Neural cell (in vitro differentiated cells): ENCODE results near the gene WNT3A. TPM values are rescaled to one million over a fixed set of nuclear protein-coding genes. Genes with fewer than 3 reads are reported as not detected.

Experiments
- H2AFZ ChIP-seq: fragments of 200-600, 300-800 bp; sonication (generic), shearing (Covaris generic); 2 replicates; pipeline ENCODE4 v1.6.0; 2014; ENCODE audit warnings: low read depth, mild to moderate bottlenecking, antibody characterized with exemption, low read length, moderate library complexity
- H3F3A ChIP-seq: fragments of 200-600 bp; shearing (Covaris generic); 2 replicates; pipeline ENCODE4 v1.6.1; 2016; ENCODE audit warnings: mild to moderate bottlenecking, moderate library complexity, mixed read lengths, antibody characterized with exemption, low read length; ENCODE audit not compliant: insufficient read depth, poor library complexity, severe bottlenecking
- H3K27ac ChIP-seq: fragments of 200-600, 300-800 bp; sonication (generic), shearing (Covaris generic); 2 replicates; pipeline ENCODE4 v1.5.1; 2014; ENCODE audit warnings: mild to moderate bottlenecking, low read length, moderate library complexity
- H3K27me3 ChIP-seq: fragments of 300-800, 200-600 bp; sonication (generic), shearing (Covaris generic); 2 replicates; pipeline ENCODE4 v1.6.0; 2014; ENCODE audit warnings: mild to moderate bottlenecking, low read depth, low read length, moderate library complexity; ENCODE audit not compliant: insufficient read depth
- H3K36me3 ChIP-seq: fragments of 300-800, 200-600 bp; sonication (generic), shearing (Covaris generic); 2 replicates; pipeline ENCODE4 v1.5.1; 2014; ENCODE audit warnings: mild to moderate bottlenecking, antibody characterized with exemption, low read length, moderate library complexity; ENCODE audit not compliant: insufficient read depth
- H3K4me2 ChIP-seq: fragments of 300-800, 200-600 bp; sonication (generic), shearing (Covaris generic); 2 replicates; pipeline ENCODE4 v1.6.0; 2014; ENCODE audit warnings: mild to moderate bottlenecking, low read length
- H3K4me3 ChIP-seq: fragments of 300-800, 200-600 bp; sonication (generic), shearing (Covaris generic); 2 replicates; pipeline ENCODE4 v1.5.1; 2014; ENCODE audit warnings: mild to moderate bottlenecking, low read length, moderate library complexity
- H3K79me2 ChIP-seq: fragments of 200-600 bp; shearing (Covaris generic); replicated peaks from 2 replicates; pipeline ENCODE4 v1.6.0; 2014; ENCODE audit warnings: mild to moderate bottlenecking, low read length, moderate library complexity; ENCODE audit not compliant: insufficient read depth
- H3K9ac ChIP-seq: fragments of 300-800, 200-600 bp; sonication (generic), shearing (Covaris generic); 2 replicates; pipeline ENCODE4 v1.6.1; 2016; ENCODE audit warnings: mild to moderate bottlenecking, low read length, mixed read lengths
- H3K9me2 ChIP-seq: fragments of 200-600 bp; shearing (Covaris generic); 2 replicates; pipeline ENCODE4 v1.6.1; 2016; ENCODE audit warnings: mild to moderate bottlenecking, low read length, mixed read lengths; ENCODE audit not compliant: insufficient read depth
- H3K9me3 ChIP-seq: fragments of 200-600, 300-800 bp; sonication (generic), shearing (Covaris generic); 2 replicates; pipeline ENCODE4 v1.6.1; 2016; ENCODE audit warnings: mild to moderate bottlenecking, mixed run types, low read length, moderate library complexity, mixed read lengths
- H4K20me1 ChIP-seq: fragments of 200-600 bp; shearing (Covaris generic); 2 replicates; pipeline ENCODE4 v1.6.1; 2016; ENCODE audit warnings: mild to moderate bottlenecking, mixed run types; ENCODE audit not compliant: insufficient read depth
- EP300 ChIP-seq: fragments of 450-650 bp; conservative IDR thresholded peaks from 2 replicates; pipeline ENCODE4 v1.6.1; 2014; ENCODE audit warnings: antibody characterized with exemption, mild to moderate bottlenecking, moderate library complexity; ENCODE audit not compliant: poor library complexity, severe bottlenecking
- EZH2 ChIP-seq: fragments of 200-600, 300-800 bp; shearing (Covaris generic), sonication (generic); IDR thresholded peaks from 2 replicates; pipeline ENCODE4 v1.6.1; 2014; ENCODE audit warnings: antibody characterized with exemption, low read length, borderline replicate concordance, mild to moderate bottlenecking; ENCODE audit not compliant: insufficient read depth, poor library complexity, severe bottlenecking
- MXI1 ChIP-seq: fragments of 450-650 bp; conservative IDR thresholded peaks from 2 replicates; pipeline ENCODE4 v1.6.1; 2014; ENCODE audit warnings: antibody characterized with exemption, mild to moderate bottlenecking; ENCODE audit not compliant: poor library complexity, severe bottlenecking
- POLR2AphosphoS5 ChIP-seq: IDR thresholded peaks from 2 replicates; pipeline ENCODE4 v1.6.1; 2012
- RAD21 ChIP-seq: fragments of 450-650 bp; conservative IDR thresholded peaks from 2 replicates; pipeline ENCODE4 v1.6.1; 2014; ENCODE audit warnings: antibody characterized with exemption, mild to moderate bottlenecking, moderate library complexity
- SMC3 ChIP-seq: fragments of 450-650 bp; conservative IDR thresholded peaks from 2 replicates; pipeline ENCODE4 v1.6.1; 2014; ENCODE audit warnings: antibody characterized with exemption, mild to moderate bottlenecking, moderate library complexity; ENCODE audit not compliant: poor library complexity
- TAF1 ChIP-seq: IDR thresholded peaks from 2 replicates; pipeline ENCODE4 v1.6.1; 2012; ENCODE audit warnings: low read depth
- polyA plus RNA-seq: library from polyadenylated mRNA; depleted of rRNA; stranded (reverse); fragments of >200 nt; gene quantifications from 2 replicates; pipeline ENCODE4 v1.2.3, GENCODE V29; 2014
- TF ChIP-seq, protein P1 (sequence below): IDR thresholded peaks from 2 replicates; pipeline ENCODE4 v1.6.1; 2012; ENCODE audit warnings: borderline replicate concordance
- TF ChIP-seq, protein P2 (sequence below): fragments of 450-650 bp; IDR thresholded peaks from 2 replicates; pipeline ENCODE4 v1.5.1; 2014; ENCODE audit warnings: antibody characterized with exemption, mild to moderate bottlenecking, moderate library complexity; ENCODE audit not compliant: poor library complexity, severe bottlenecking

Gene WNT3A
- polyA plus RNA-seq, 1 donor from 2014 or later = 0.14 TPM

DNA sequence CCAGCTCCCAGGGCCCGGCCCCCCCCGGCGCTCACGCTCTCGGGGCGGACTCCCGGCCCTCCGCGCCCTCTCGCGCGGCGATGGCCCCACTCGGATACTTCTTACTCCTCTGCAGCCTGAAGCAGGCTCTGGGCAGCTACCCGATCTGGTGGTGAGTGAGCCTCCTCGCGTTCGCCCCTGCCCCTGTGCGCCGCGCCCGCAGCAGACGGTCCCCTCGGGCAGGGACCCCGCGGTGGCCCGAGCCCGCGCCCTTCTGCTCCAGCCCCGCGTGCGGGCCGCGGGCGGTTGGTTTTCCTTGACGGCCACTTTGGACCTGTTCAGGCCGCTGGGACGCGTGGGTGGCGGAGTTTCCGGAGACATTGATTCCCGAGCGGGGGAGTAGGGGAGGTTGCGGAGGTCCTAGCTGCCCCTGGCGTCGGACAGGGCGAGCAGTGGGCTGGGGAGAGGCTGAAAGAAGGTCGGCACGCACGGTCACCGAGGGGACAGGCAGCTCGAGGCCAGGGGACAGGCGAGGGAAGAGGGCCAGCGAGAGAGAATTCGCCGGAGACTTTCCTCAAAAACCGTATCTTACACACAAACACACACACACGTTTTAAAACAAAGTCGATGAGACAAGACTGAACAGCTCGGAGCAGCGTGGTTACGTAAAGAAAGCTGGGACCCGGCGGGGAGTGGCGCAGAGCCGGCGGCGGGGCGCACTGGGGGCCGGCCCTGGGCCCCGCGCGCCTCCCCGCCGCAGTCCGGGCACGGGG is 427 bp downstream of the WNT3A start:
- Histone ChIP-seq H3K79me2 (no peaks in the 10 kb centered on the region), H2AFZ (no peak overlapping the region), H4K20me1 (no peaks in the 10 kb centered on the region), H3K4me3 (peak overlapping the region; percentile 59), H3K4me2 (no peak overlapping the region), H3K36me3 (no peaks in the 10 kb centered on the region), H3K9ac (no peak overlapping the region), H3K9me3 (no peaks in the 10 kb centered on the region), H3K27me3 (peaks cover 75% of the 10 kb centered on the region), H3F3A (no peaks in the 10 kb centered on the region), H3K27ac (no peak overlapping the region), H3K9me2 (no peaks in the 10 kb centered on the region)
- TF ChIP-seq SMC3 (no peak), EZH2 (peak; percentile 62)

DNA sequence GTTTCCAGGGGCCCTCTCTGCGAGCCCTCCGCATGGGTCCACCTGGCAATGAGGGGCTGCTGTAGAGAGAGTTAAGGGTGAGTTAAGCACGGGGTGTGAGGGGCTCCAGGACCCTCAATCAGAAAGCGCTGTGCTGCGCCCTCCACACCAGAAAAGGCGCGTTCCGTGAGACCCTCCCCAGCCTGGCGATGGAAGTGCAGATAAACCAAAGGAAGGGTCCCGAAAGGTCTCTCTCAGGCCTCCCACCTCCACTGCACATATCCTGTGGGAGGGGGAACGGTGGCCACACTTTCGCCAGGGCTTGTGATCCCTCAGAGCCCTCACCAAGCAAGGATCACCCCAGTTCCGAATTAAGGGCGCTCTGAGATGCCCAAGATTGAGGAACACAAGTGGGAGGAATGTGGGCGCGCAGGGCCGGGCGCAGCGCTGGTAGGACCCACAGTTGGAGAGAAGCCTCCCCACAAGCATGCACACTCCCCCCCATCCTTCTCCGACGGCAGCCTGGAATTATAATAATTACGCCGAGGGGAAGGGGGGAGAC is 1.1 kb downstream of the WNT3A start:
- H4K20me1 ChIP-seq = no peaks in the 10 kb centered on the region
- H3K4me3 ChIP-seq = peak overlapping the region; percentile 38
- no peaks in the 10 kb centered on the region for H3K36me3 ChIP-seq
- no peaks in the 10 kb centered on the region for H3F3A ChIP-seq
- no peaks in the 10 kb centered on the region for H3K79me2 ChIP-seq
- TF ChIP-seq MXI1 = no peak
- no peak overlapping the region for H3K9ac ChIP-seq
- no peaks in the 10 kb centered on the region for H3K9me2 ChIP-seq
- H3K27me3 ChIP-seq = peaks cover 75% of the 10 kb centered on the region
- no peak overlapping the region for H3K4me2 ChIP-seq
- no peak overlapping the region for H3K27ac ChIP-seq
- no peak overlapping the region for H2AFZ ChIP-seq
- H3K9me3 ChIP-seq = no peaks in the 10 kb centered on the region

DNA sequence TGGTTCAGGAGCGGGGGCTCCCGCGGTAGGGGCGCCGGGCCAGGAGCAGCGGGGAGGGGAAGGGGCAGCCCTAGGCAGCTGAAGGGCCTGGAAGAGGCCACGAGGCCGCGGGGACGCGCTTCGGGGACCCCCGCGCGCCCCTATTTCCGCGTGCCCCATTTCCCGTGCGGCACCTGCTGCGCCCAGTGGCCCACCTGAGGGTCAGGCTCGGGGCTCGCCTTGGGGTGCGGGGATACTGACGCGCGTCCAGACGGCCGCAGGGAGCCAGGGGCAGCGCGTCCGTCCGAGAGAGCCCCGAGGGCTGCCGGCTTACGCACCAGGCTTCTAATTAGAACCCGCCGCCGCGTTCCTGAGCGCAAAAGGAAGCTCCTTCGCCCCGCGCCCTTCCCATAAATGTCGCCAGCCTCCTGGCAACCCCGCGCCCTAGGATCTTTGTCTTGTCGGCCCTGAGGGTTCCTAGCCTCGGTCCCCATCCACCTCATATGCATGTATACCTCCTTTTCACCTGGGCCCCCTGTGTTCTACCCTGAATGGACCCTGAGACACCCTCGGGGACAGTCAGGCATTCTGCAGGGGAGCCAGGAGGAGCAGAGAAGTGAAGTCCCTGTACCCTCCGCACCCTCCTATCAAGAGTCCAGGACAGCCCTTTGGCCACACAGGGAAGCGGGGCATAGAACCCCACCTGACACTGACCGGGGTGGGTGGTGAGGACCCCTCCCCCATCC is 1.8 kb downstream of the WNT3A start:
- TF ChIP-seq, protein P1, sequence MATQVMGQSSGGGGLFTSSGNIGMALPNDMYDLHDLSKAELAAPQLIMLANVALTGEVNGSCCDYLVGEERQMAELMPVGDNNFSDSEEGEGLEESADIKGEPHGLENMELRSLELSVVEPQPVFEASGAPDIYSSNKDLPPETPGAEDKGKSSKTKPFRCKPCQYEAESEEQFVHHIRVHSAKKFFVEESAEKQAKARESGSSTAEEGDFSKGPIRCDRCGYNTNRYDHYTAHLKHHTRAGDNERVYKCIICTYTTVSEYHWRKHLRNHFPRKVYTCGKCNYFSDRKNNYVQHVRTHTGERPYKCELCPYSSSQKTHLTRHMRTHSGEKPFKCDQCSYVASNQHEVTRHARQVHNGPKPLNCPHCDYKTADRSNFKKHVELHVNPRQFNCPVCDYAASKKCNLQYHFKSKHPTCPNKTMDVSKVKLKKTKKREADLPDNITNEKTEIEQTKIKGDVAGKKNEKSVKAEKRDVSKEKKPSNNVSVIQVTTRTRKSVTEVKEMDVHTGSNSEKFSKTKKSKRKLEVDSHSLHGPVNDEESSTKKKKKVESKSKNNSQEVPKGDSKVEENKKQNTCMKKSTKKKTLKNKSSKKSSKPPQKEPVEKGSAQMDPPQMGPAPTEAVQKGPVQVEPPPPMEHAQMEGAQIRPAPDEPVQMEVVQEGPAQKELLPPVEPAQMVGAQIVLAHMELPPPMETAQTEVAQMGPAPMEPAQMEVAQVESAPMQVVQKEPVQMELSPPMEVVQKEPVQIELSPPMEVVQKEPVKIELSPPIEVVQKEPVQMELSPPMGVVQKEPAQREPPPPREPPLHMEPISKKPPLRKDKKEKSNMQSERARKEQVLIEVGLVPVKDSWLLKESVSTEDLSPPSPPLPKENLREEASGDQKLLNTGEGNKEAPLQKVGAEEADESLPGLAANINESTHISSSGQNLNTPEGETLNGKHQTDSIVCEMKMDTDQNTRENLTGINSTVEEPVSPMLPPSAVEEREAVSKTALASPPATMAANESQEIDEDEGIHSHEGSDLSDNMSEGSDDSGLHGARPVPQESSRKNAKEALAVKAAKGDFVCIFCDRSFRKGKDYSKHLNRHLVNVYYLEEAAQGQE = no peak
- TF ChIP-seq EZH2 = no peak
- no peak for TF ChIP-seq SMC3
- TF ChIP-seq POLR2AphosphoS5 = no peak
- TF ChIP-seq TAF1 = no peak
- no peak for TF ChIP-seq MXI1
- no peak for TF ChIP-seq RAD21
- TF ChIP-seq, protein P2, sequence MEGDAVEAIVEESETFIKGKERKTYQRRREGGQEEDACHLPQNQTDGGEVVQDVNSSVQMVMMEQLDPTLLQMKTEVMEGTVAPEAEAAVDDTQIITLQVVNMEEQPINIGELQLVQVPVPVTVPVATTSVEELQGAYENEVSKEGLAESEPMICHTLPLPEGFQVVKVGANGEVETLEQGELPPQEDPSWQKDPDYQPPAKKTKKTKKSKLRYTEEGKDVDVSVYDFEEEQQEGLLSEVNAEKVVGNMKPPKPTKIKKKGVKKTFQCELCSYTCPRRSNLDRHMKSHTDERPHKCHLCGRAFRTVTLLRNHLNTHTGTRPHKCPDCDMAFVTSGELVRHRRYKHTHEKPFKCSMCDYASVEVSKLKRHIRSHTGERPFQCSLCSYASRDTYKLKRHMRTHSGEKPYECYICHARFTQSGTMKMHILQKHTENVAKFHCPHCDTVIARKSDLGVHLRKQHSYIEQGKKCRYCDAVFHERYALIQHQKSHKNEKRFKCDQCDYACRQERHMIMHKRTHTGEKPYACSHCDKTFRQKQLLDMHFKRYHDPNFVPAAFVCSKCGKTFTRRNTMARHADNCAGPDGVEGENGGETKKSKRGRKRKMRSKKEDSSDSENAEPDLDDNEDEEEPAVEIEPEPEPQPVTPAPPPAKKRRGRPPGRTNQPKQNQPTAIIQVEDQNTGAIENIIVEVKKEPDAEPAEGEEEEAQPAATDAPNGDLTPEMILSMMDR = no peak
- no peak for TF ChIP-seq EP300
- H3K4me3 ChIP-seq = peak overlapping the region; percentile 38

More for the DNA sequence above, 1.8 kb downstream of the WNT3A start:
- Histone ChIP-seq H3K4me2 (no peak overlapping the region), H3K79me2 (no peaks in the 10 kb centered on the region), H3K27me3 (peaks cover 72% of the 10 kb centered on the region), H3K9ac (no peak overlapping the region), H2AFZ (no peak overlapping the region), H3K9me3 (no peaks in the 10 kb centered on the region), H3K9me2 (no peaks in the 10 kb centered on the region), H3K36me3 (no peaks in the 10 kb centered on the region), H3F3A (no peaks in the 10 kb centered on the region), H3K27ac (no peak overlapping the region), H4K20me1 (no peaks in the 10 kb centered on the region)
